NCI-H524 (cell line): Measurements from ENCODE around the gene RRAS2.
A peak's percentile ranks its signal among the peaks of the same experiment; 100 is the strongest.
"Not testable (repeated sequence)": the region's sequence is repeated elsewhere in the genome, so short reads cannot be mapped to it uniquely, and the experiment has no call there.

Source experiments
- DNase-seq, 2 experiments: peaks; one replicate each; lab custom pipeline; 2025; lab: John Stamatoyannopoulos, UW

RRAS2 gene

GRCh38 chr11:14258221-14258935, 100.6 kb downstream of the RRAS2 start:
- DNase-seq = no peak

GRCh38 chr11:14255238-14255534, 103.8 kb downstream of the RRAS2 start:
- DNase-seq = no peak

DNA sequence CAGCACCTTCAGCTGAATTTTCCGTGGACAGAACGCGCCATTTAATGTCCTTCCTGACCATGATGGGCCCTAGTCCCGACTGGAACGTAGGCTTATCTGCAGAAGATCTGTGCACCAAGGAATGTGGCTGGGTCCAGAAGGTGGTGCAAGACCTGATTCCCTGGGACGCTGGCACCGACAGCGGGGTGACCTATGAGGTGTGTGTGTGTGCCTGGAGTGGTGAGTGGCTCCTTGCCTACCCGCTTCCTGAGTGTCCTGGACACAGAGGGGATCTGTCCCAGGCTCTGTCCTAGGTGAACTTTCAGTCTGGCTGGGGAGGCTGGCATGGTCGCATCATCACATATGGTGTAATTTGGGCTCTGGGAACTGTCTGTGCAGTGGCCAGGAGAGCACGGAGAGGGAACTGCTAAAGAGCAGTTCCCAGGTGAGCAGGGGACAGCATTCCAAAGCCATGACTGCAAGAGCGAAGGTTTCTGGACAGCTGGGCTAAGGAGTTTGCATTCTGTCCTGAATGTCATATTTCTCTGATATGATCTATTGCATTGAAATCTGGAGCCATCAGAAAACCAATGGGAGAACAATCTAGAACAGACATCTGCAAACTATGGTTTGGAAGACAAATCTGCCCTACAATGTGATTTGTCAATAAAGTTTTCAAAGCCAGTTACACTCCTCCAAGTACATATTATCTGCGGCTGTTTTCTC, 104.3 kb downstream of the RRAS2 start:
- DNase-seq = no peak

DNA sequence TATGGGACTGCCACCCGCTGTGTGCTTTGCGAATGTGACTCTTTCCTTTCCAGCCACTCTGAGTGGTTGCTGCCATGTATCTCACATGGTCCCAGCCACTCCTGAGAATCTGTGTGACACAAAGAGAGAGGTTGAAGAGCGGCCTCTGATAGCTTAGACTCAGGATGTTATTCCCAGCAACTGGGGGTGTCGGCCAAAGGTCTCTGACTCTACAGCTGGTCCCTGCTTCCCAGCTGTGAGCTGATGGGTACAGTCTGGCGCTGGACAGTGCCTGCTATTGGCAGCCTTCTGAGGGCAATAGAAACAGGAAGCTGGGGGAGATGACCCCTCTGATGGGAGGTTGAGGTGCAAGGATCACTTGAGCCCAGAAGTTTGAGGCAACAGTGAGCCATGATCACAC, 105.1 kb downstream of the RRAS2 start:
- no peak for DNase-seq

DNA sequence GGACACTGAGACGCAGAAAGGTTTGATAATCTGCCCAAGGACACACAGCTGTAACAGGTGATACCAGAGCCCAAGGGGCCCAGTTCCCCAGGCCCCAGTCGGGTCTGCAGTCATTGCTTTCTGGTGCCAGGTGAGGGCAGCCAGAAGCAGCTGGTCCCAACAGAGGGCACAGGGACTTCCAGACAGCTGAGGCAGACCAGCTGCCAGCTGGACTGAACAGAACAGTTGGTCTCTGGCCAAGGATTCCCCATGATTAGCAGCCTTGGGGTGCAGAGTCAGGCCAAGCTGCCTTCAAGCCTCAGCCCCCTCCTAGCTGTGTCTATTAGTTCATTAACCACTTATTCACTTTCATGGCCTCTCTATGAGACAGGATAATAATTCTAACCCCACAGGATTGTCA, 105.6 kb downstream of the RRAS2 start:
- DNase-seq = peak; percentile 45 to 74

- DNase-seq = not testable (repeated sequence)
Observed at GRCh38 chr11:14252501-14252900, 106.5 kb downstream of the RRAS2 start.

DNA sequence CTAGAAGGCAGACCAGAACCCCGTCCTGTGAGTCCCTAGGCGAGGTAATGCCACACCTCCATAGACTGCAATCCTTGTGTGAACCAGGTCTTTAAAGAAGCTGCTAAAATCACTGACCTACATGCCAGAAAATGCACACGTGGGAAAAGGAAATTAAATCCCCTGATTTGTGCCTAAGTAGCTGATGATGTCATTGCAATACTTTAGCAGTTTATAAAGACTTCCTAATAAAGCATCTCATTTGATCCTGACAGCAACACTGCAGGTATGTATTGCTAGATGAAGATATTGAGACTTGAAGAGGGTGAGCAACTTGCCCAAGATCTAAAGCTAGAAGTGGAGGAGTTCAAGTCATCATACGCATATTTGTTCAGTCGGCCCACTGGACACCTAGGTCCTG, 107.2 kb downstream of the RRAS2 start:
- no peak for DNase-seq

GRCh38 chr11:14249121-14249963, 109.6 kb downstream of the RRAS2 start:
- DNase-seq = peak; percentile 55 to 76

GRCh38 chr11:14248580-14248981, 110.4 kb downstream of the RRAS2 start:
- peak in 1 of 2 experiments; percentile 13 for DNase-seq

GRCh38 chr11:14245444-14245843, 113.5 kb downstream of the RRAS2 start:
- peak in 1 of 2 experiments; percentile 7 for DNase-seq

DNA sequence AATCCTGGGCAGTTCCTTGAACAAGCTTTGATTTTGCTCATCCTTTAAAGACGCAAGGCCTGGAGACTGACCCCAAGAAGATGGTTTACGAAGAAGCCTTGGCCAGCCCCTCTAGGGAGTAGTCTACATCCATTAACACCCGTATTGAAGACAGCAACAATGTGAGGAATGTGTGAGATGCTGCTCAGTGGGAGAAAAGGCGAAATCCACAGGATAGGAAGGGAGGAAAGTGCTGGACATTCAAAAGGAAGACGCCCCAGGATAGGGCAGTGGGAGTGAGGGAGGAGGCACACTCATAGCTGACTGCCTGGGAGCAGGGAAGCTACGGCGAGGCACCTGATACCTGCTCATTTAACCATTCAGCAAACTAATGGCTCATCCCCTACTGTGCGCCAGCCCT, 114.1 kb downstream of the RRAS2 start:
- no peak for DNase-seq

GRCh38 chr11:14242733-14243132, 116.2 kb downstream of the RRAS2 start:
- no peak for DNase-seq

DNA sequence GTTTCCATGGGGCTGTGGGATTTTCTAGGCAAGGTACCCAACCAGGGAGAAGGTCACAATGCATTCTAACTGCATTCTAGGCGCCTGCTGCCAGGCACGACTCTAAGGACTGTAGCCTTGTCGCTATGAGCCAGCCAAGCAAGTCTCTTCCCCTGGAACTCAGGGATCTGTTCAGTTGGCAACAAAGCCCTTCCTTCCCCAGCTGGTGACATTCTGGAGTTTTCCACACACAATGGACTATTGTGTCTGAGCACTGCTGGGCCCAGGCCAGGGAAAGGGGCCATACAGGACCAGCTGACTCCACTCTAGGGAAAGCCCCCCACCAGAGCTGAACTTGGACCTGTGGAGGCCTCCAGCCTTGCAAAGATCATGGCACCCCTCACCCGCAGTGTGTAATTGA, 116.8 kb downstream of the RRAS2 start:
- DNase-seq = no peak

- DNase-seq = no peak
Observed at GRCh38 chr11:14240951-14241350, 118.0 kb downstream of the RRAS2 start.

- no peak for DNase-seq
Observed at GRCh38 chr11:14240221-14240620, 118.8 kb downstream of the RRAS2 start.

GRCh38 chr11:14237444-14237961, 121.5 kb downstream of the RRAS2 start:
- no peak for DNase-seq

DNA sequence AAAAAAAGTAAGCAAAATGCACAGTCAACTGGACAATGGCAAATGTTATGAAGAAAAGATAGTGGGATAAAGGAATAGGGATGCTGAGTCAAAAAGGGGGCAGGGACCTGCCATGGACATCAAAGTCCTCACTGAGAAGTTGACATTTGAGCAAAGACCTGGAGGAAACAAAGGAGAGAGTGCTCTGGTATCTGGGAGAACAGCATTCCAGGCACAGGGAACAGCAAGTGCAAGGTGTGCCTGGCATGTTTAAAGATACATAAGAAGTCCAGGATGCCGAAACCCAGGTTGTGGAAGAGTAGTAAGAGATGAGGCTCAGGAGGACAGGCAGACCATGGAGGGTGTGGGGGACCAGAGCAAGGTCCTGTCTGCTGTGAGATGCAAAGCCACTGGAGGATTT, 123.3 kb downstream of the RRAS2 start:
- DNase-seq = no peak

DNA sequence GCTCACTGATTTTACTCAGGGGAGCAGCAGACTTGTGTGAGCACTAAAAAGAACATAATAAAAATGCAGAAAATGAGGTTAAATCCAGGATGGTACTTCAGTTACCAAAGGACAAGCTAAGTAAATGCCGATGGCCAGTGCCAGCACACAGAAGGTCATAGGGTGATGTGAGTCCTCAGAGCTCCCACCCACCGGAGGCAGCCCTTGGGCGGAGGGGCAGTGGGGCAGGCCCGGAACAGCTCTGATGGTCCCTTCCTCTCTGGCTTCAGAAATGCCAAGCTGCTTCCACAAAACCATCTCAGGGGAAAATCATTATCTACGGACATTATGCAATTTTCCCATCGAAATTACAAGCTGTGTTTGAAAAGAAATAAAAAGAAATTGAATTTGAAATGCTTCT, 124.5 kb downstream of the RRAS2 start:
- DNase-seq = no peak

DNA sequence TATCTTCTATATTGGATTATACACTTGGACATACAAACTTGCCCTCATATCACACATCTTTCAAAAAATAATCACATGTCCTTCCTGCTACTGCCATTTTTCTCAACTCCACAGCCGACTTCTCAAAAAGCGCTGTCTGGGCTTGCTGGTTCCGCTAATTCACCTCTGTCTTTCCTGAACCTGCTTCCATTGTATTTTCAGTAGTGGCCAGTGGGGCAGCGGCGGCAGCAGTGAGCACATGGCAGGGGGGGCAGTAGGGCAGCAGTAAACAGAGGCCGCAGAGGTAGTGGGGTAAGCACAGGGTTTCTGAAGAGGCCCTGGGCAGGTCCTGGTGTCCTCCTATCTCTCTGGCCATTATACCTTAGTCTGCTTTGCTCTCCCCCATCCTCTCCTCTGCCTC, 126.3 kb downstream of the RRAS2 start:
- DNase-seq = no peak

DNA sequence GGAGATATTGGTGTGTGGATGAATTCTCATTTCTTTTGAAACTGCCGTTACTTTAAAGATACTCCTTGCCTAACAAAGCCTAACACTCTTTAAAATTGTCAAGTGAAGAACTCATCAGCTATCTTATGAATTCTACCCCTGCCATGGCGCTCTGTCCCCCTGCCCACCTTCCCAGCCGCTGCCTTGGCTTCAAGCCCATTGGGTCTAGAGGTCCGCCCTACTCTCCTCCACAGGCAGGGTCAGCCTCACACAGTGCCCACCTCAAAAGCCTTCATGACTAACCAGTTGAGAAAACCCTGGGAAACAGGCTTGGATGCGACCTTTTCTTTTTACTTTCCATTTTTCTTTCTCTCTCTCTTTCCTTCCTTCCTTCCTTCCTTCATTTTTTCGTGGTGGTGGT, 128.6 kb downstream of the RRAS2 start:
- no peak for DNase-seq

DNA sequence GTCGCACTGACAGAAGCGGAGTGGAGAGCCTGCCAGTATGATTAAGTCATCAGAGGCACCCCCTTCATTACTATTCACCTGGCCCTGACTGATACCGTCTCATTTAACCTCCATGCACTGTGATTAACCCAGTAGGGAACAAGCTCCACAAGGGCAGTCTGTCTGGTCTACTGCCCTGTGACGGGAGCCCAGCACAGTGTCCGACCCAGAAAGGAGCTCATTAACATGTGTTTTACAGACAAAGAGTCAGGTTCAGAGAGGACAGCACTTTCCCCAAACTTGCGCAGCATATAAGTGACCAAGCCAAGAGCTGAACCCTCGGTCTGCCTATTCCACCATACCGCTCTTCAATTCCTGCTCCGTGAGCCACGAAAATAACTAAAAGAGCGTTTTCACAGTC, 129.5 kb downstream of the RRAS2 start:
- no peak for DNase-seq

DNA sequence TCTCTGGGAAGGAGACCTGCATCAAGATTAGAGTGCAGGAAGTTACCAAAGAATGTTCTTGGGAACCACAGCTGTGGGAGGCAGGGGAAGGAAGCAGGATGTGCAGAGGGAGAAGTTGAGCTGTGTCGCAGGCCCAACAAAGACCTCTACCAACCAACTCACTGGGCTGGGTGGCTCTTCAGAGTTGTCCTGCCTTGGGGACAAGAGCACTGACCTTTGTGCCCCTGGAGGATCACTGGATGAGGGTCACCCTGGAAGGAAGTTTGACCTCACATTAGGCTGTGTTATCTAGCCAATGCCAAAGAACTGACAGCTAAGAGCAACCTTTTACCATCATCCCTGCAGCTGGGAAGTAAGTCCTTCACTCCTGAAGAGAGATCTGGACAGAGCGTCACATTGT, 130.6 kb downstream of the RRAS2 start:
- no peak for DNase-seq
